Psoas muscle (tissue), 8 donors: ENCODE results near the gene MRPL23. TPM values are rescaled to one million over a fixed set of nuclear protein-coding genes. Genes with fewer than 3 reads are reported as not detected.

Experiments
- ATAC-seq, 4 donors: fragments of 200-7000 bp; cut with Tn5 transposase; one replicate each; pipeline ENCODE4 v1.9.1; 2020; ENCODE audit warnings: moderate library complexity in 3 of 4, mild to moderate bottlenecking in 2 of 4
- DNase-seq, 2 donors: peaks; one replicate each; pipeline ENCODE4 v3.0.0-alpha.2; 2020
- H3K27ac ChIP-seq: fragments of 200-600 bp; one replicate; pipeline ENCODE4 v1.8.0; 2022
- H3K27me3 ChIP-seq, 3 donors: fragments of 200-600 bp in 1 of 3; one replicate each; pipeline versions ENCODE4 v1.6.1 to v1.8.0; 2013 to 2022; ENCODE audit warnings: low read length in 2 of 3, mild to moderate bottlenecking in 2 of 3, moderate library complexity in 1 of 3; ENCODE audit not compliant: insufficient read depth in 3 of 3
- H3K36me3 ChIP-seq, 2 donors: fragments of 200-600 bp in 1 of 2; one replicate each; pipeline versions ENCODE4 v1.6.1 to v1.8.0; 2013 to 2022; ENCODE audit warnings: low read depth in 1 of 2, mild to moderate bottlenecking in 1 of 2, moderate library complexity in 1 of 2; ENCODE audit not compliant: insufficient read depth in 1 of 2
- H3K4me1 ChIP-seq: fragments of 200-600 bp; one replicate; pipeline ENCODE4 v1.8.0; 2022
- H3K4me3 ChIP-seq: fragments of 200-600 bp; one replicate; pipeline ENCODE4 v1.8.0; 2022; ENCODE audit warnings: mild to moderate bottlenecking
- H3K9me3 ChIP-seq: fragments of 200-600 bp; one replicate; pipeline ENCODE4 v1.8.0; 2022
- WGBS, 3 donors: extraction: QIAGEN DNeasy Blood & Tissue Kit; methylation state at CpG; one replicate each; pipeline versions ENCODE4 v1.1.6 to v1.1.7; 2013; 5-methylcytosine and 5-hydroxymethylcytosine counted together
- intact Hi-C, 2 donors: fragments of 100-400 bp; cut with DNase I; formaldehyde crosslinking; loops; one replicate each; pipeline versions ENCODE4 v1.11.0 to v1.14.2; 2022
- polyA plus RNA-seq, 3 donors: library from polyadenylated mRNA; stranded (reverse); fragments of 200-250 nt; gene quantifications; one replicate each; pipeline ENCODE4 v1.2.3, GENCODE V29; 2013
- total RNA-seq, 4 donors: library from RNA; stranded (reverse); fragmentation: NEBNext Ultra II Directional in 2 of 4; extraction: Animal tissue kit (Norgen Biotek cat#: 25700) in 2 of 4; gene quantifications; one replicate each; pipeline versions ENCODE4 v1.2.1 to v1.2.4, GENCODE V29; 2021 to 2023
- TF ChIP-seq, protein P1 (sequence below): fragments of 200-600 bp; IDR thresholded peaks from one replicate; pipeline ENCODE4 v1.8.0; 2022; ENCODE audit warnings: antibody characterized with exemption
- donor health status: healthy with polysubstance abuse.
- donor health status: DM: no; HTN: no; CAD: no; lungs with moderate emphysema.
- donor health status: Bipolar disorder and iron deficiency.
- donor health status: healthy.
- donor health status: DM: yes; HTN: yes; CAD: no.
- donor health status: DM: no; HTN: no; CAD: no.
- donor health status: DM: no; HTN: no; CAD: no.
- donor health status: DM: yes; HTN: yes; CAD: no.

MRPL23 gene
- total and polyA plus RNA-seq, 7 donors: 46.3 to 163 (median 84.0) TPM

GRCh38 chr11:1935156-1936071 is 11.7 kb upstream of the MRPL23 start:
- Histone ChIP-seq H3K4me1 (peaks cover 7% of the 10 kb centered on the region), H3K27ac (peak overlapping the region; percentile 41), H3K36me3 (peaks cover 0 to 74% of the 10 kb centered on the region in 2 donors), H3K27me3 (no peaks in the 10 kb centered on the region), H3K4me3 (no peak overlapping the region), H3K9me3 (no peaks in the 10 kb centered on the region)
- intact Hi-C loops: no loop called here
- DNase-seq (peak; percentile 17 to 56), ATAC-seq (no peak)
- TF ChIP-seq, protein P1, sequence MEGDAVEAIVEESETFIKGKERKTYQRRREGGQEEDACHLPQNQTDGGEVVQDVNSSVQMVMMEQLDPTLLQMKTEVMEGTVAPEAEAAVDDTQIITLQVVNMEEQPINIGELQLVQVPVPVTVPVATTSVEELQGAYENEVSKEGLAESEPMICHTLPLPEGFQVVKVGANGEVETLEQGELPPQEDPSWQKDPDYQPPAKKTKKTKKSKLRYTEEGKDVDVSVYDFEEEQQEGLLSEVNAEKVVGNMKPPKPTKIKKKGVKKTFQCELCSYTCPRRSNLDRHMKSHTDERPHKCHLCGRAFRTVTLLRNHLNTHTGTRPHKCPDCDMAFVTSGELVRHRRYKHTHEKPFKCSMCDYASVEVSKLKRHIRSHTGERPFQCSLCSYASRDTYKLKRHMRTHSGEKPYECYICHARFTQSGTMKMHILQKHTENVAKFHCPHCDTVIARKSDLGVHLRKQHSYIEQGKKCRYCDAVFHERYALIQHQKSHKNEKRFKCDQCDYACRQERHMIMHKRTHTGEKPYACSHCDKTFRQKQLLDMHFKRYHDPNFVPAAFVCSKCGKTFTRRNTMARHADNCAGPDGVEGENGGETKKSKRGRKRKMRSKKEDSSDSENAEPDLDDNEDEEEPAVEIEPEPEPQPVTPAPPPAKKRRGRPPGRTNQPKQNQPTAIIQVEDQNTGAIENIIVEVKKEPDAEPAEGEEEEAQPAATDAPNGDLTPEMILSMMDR: no peak
- 76 to 89% (median 81%) methylated on average over 31 to 33 of the region's 33 CpGs for WGBS, 3 donors

DNA sequence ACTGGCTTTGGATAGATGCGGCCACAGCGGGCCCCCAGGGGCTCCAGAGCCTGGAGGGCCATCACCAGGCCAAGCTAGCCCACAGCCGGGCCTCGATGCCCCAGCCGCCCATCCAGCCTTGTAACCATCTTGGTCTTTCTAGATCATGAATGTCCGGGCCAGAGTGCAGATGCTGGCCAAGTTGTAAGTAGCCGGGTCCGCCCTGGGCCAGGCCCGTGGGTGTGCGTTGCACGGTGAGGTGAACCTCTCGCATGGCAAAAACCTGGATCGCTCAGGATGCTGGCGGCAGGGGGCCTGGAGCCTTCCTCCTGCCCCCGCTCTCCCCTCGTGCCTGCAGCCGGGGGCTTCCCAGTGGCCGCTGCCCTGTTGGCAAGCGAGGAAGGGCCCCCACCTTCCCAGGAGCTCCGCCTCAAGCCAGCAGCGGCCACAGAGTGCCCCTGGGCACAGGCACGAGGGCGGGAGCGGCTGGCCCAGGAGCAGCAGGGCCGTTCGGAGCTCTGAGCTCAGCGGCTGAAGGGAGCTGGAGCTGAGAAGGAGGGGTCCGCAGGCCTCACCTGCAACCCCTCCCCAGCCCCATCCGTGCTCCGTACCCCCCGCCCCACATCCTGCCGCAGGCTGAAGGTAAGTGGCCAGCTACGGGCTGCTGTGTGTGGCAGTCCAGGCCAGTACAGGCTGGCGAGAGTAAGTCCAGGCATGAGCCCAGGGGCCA is 10.9 kb upstream of the MRPL23 start:
- peaks cover 7% of the 10 kb centered on the region for H3K4me1 ChIP-seq
- peak overlapping the region; percentile 41 for H3K27ac ChIP-seq
- DNase-seq: peak; percentile 16 to 46
- peak in 2 of 4 donors; percentile 1 for ATAC-seq
- WGBS, 3 donors: 81 to 94% (median 91%) methylated on average over 34 of the region's 34 CpGs
- no peaks in the 10 kb centered on the region for H3K9me3 ChIP-seq
- no peaks in the 10 kb centered on the region for H3K27me3 ChIP-seq
- intact Hi-C loops: no loop called here
- H3K36me3 ChIP-seq: peaks cover 0 to 67% of the 10 kb centered on the region in 2 donors
- H3K4me3 ChIP-seq: no peak overlapping the region
- TF ChIP-seq, protein P1: no peak

DNA sequence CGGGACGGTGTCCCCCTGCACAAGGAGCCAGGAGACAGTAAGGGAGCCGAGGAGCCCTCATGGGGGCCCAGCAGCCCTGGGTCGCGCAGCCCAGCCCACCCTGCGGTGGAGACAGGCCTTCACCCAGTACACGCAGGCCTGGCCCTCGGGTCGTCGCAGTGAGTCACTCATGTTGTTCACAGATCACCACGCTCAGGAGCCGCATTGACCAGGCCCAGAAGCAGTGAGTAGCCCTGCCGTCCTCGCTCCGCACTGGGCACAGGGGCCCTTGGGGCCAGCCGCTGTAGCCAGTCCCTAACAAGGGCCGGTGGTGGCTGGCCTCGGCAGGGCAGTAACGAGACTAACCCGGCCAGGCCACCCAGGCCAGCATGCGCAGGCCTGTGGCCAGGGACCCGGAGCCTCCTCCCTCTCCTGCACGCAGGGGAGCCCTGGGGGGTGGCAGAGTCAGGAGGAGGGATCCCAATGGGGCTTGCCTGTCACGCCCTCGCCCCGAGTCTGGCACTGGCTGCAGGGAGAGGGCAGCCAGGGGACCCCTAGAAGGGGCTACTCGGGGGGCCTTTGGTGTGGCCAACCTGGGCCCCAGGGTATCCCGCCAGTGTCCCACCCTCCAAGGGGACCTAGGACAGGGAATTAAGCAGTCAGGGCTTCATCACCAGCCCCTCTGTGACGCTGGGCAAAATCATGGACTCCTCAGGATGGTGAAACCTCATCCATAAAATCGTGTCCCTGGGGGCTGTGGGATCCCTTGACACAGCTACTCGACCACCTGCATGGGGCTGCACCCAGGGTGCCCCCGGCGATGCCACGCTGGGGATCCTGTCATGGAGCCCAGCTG is 10.1 kb upstream of the MRPL23 start:
- H3K4me1 ChIP-seq: peaks cover 2% of the 10 kb centered on the region
- ATAC-seq (peak in 2 of 4 donors; percentile 8 to 15), DNase-seq (peak; percentile 13 to 58)
- intact Hi-C loops: loop anchor here in 1 of 2 donors (1.0 kb wide), 1 partner anchor 28 kb away; no protein-coding TSS in a partner anchor
- H3K27me3 ChIP-seq: no peaks in the 10 kb centered on the region
- TF ChIP-seq, protein P1: no peak
- no peak overlapping the region for H3K4me3 ChIP-seq
- no peaks in the 10 kb centered on the region for H3K9me3 ChIP-seq
- WGBS, 3 donors: 81 to 88% (median 81%) methylated on average over 34 of the region's 34 CpGs
- H3K27ac ChIP-seq: no peak overlapping the region
- H3K36me3 ChIP-seq: peaks cover 0 to 60% of the 10 kb centered on the region in 2 donors

- Histone ChIP-seq H3K9me3 (no peaks in the 10 kb centered on the region), H3K4me3 (no peak overlapping the region), H3K36me3 (peaks cover 0 to 53% of the 10 kb centered on the region in 2 donors), H3K27me3 (no peaks in the 10 kb centered on the region), H3K4me1 (no peaks in the 10 kb centered on the region), H3K27ac (no peak overlapping the region)
- DNase-seq (peak; percentile 14 to 51), ATAC-seq (peak in 3 of 4 donors; percentile 20 to 31 (median 23))
- 74 to 90% (median 77%) methylated on average over 35 of the region's 35 CpGs for WGBS, 3 donors
- intact Hi-C loops: loop anchor here in 1 of 2 donors (1.0 kb wide), 1 partner anchor 28 kb away; no protein-coding TSS in a partner anchor
- TF ChIP-seq, protein P1: no peak
Measured at GRCh38 chr11:1937616-1938342, 9.4 kb upstream of the MRPL23 start.
